ENCODE measurements around the gene EXOC5.

GRCh38 chr14:57212919-57213318, 55.8 kb downstream of the EXOC5 start:
- TF ChIP-seq CTCF (conservative IDR thresholded peaks at IDR 0.05; ENCODE audit: low read depth, low read length) (no peak), EZH2phosphoT487 (IDR thresholded peaks at IDR 0.05; ENCODE audit: borderline replicate concordance, low read length) (no peak)
